22Rv1 (cell line): ENCODE results near the gene DGKI.

Experiments used
- H3K27ac ChIP-seq: fragments of 450-650 bp; 2 replicates; pipeline ENCODE4 v1.5.1; 2017
- CTCF ChIP-seq: fragments of 450-650 bp; IDR thresholded peaks from 2 replicates; pipeline ENCODE4 v1.5.1; 2017; ENCODE audit warnings: mild to moderate bottlenecking
- ZFX ChIP-seq: fragments of 450-650 bp; IDR thresholded peaks from 2 replicates; pipeline ENCODE4 v1.6.1; 2017; ENCODE audit warnings: antibody characterized with exemption, borderline replicate concordance

The DGKI gene

GRCh38 chr7:137531671-137532070 is 315.1 kb downstream of the DGKI start:
- no peak for TF ChIP-seq ZFX
- TF ChIP-seq CTCF = no peak
- no peak overlapping the region for H3K27ac ChIP-seq

- no peak overlapping the region for H3K27ac ChIP-seq
- TF ChIP-seq CTCF (no peak), ZFX (no peak)
These were observed 319.1 kb downstream of the DGKI start for GRCh38 chr7:137527634-137528033.

GRCh38 chr7:137523171-137523570 is 323.6 kb downstream of the DGKI start:
- no peak for TF ChIP-seq CTCF
- TF ChIP-seq ZFX = no peak
- no peak overlapping the region for H3K27ac ChIP-seq

DNA sequence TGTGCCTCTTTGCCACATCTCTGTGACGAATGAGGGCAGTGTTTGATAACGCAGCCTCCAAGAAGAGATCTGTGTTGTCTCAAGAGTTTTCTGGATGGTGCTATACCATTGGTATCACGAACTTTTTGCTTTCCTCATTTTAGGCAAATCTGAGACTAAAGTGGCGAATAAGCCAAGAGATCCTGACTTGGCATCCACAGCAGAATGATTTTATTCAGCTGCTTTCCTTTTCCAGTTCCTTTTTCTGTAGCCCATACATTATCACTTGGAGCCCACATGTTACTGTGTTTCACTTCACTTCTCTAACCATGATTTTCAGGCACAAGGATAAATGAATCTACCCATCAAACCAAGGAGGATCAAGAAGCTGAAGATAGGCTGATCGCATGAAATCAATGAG is 325.3 kb downstream of the DGKI start:
- H3K27ac ChIP-seq = no peak overlapping the region
- TF ChIP-seq ZFX (no peak), CTCF (no peak)

GRCh38 chr7:137519947-137520346 is 326.8 kb downstream of the DGKI start:
- no peak overlapping the region for H3K27ac ChIP-seq
- TF ChIP-seq ZFX (no peak), CTCF (no peak)

- no peak for TF ChIP-seq ZFX
- TF ChIP-seq CTCF = no peak
These were observed 327.5 kb downstream of the DGKI start for GRCh38 chr7:137519181-137519691.

GRCh38 chr7:137513091-137513490 is 333.7 kb downstream of the DGKI start:
- H3K27ac ChIP-seq = no peak overlapping the region
- TF ChIP-seq ZFX = no peak
- TF ChIP-seq CTCF = no peak

More at GRCh38 chr7:137519181-137519691, 327.5 kb downstream of the DGKI start:
- H3K27ac ChIP-seq = no peak overlapping the region
